Spleen (tissue), 7 donors: ENCODE data around the gene TNFSF13.

Experiments
- CTCF ChIP-seq, 11 experiments: fragments of 200-600 bp in 7 of 11; fragments of 450-650 bp in 4 of 11; sonication (generic) in 4 of 11; IDR thresholded peaks in 8 of 11; conservative IDR thresholded peaks in 3 of 11; 1 replicate in 7 of 11; 2 replicates in 4 of 11; pipeline versions ENCODE4 v1.4.0 to v1.8.0; 2016 to 2021; ENCODE audit warnings: antibody characterized with exemption in 11 of 11, inconsistent platforms in 4 of 11, mild to moderate bottlenecking in 1 of 11
- POLR2A ChIP-seq, 3 donors: fragments of 450-650 bp; IDR thresholded peaks; one replicate each; pipeline ENCODE4 v1.5.1; 2017; ENCODE audit warnings: antibody characterized with exemption in 3 of 3, mild to moderate bottlenecking in 1 of 3
- POLR2AphosphoS5 ChIP-seq, 3 donors: sonication (generic); formaldehyde crosslinking; IDR thresholded peaks; one replicate each; pipeline ENCODE4 v1.5.1; 2017; ENCODE audit warnings: antibody characterized with exemption in 3 of 3
- donor health status: DM: no; HTN: no; CAD: no; lungs with moderate emphysema.
- donor health status: DM: no; HTN: no; CAD: no.
- donor health status: DM: no; HTN: no; CAD: no.

- TF ChIP-seq POLR2A (IDR thresholded peaks at IDR 0.05) (no peak), CTCF (IDR thresholded peaks at IDR 0.05 in 8 of 11, conservative IDR thresholded peaks at IDR 0.05 in 3 of 11) (no peak), POLR2AphosphoS5 (IDR thresholded peaks at IDR 0.05) (no peak)
Measured at GRCh38 chr17:7574176-7574953, 15.8 kb downstream of the TNFSF13 start.
